GM12865 (cell line): ENCODE measurements around the gene SH2B3.
A peak's percentile ranks its signal among the peaks of the same experiment; 100 is the strongest.

Experiments used
- DNase-seq: peaks from one replicate; pipeline ENCODE4 v3.0.0; 2010; ENCODE audit warnings: low read depth
- H3K4me3 ChIP-seq: 2 replicates; pipeline ENCODE4 v1.5.1; 2011; ENCODE audit warnings: mild to moderate bottlenecking, low read depth, low read length, control low read depth
- CTCF ChIP-seq: IDR thresholded peaks from 2 replicates; pipeline ENCODE4 v1.5.1; 2011; ENCODE audit warnings: low read length, control low read depth, low read depth, inconsistent platforms; ENCODE audit not compliant: insufficient read depth; ENCODE audit errors: missing control alignments

SH2B3 gene

GRCh38 chr12:111429828-111430432 is 24.2 kb downstream of the SH2B3 start:
- H3K4me3 ChIP-seq: peak overlapping the region; percentile 65
- TF ChIP-seq CTCF: no peak
- peak; percentile 79 for DNase-seq

GRCh38 chr12:111430433-111431353 is 25.0 kb downstream of the SH2B3 start:
- TF ChIP-seq CTCF: no peak
- H3K4me3 ChIP-seq: peak overlapping the region; percentile 65
- DNase-seq: peak; percentile 78

GRCh38 chr12:111431772-111432171 is 26.0 kb downstream of the SH2B3 start:
- no peak overlapping the region for H3K4me3 ChIP-seq
- no peak for DNase-seq
- TF ChIP-seq CTCF: no peak

GRCh38 chr12:111434049-111434448 is 28.3 kb downstream of the SH2B3 start:
- TF ChIP-seq CTCF: no peak
- peak overlapping the region; percentile 58 for H3K4me3 ChIP-seq
- DNase-seq: no peak

- peak; percentile 93 for DNase-seq
- TF ChIP-seq CTCF: no peak
- peak overlapping the region; percentile 58 for H3K4me3 ChIP-seq
Measured at GRCh38 chr12:111434680-111435338, 29.1 kb downstream of the SH2B3 start.

GRCh38 chr12:111435661-111436201 is 30.0 kb downstream of the SH2B3 start:
- H3K4me3 ChIP-seq: no peak overlapping the region
- DNase-seq: peak; percentile 45
- TF ChIP-seq CTCF: no peak
